GM19395 (cell line): ENCODE data around the gene NUDT4.

Experiments
- ATAC-seq: cut with Tn5 transposase; IDR thresholded peaks from one replicate; pipeline ENCODE4 v1.9.1; 2021; ENCODE audit warnings: mild to moderate bottlenecking, moderate library complexity; ENCODE audit not compliant: unreplicated experiment

The NUDT4 gene

DNA sequence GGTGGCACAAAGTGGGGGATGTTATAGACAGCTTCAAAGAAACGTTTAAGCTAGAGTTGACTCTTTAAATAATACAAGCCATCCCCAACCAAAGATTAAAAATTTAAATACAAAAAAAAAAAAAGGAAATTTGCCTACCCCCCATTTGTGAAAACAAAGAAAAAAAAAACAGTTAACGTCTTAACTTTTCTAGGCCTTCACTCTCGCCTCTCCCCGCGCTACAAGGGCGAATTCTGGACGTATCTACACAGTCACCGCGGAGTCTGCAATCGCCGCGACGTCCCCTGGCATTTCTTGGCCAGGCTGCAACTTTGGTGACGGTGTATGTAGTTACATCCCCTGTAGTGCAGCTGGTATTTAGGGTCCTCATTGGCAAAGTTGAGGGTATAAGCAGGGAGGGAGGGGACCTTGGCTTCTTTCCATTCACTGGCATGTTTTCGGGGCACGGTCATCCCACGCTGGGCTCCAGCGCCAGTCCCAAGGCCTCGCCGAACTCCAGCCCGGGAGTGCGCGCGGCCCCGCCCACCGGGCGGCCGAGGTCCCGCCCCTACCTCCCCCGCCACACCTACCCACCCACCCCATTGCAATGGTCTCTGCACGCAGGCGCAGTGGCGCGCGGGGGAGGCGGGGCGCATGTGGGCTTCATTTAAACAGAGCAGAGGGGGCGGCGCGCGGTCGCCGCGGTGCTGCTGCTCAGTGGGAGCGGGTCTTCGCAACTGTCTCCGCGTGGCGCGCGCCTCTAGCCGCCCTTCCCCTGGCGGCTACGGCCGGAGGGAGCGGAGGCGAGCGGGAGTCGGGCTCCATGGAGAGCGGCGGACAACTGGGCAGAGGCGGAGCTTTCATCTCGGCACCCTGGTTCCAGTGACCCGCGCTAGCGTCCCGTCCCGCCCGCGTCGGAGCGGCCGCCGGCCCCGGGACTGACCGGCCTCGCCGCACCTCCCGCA is at the start of gene NUDT4:
NUDT4 (plus strand) TSS at position 674 of the 944 bp plus-strand sequence. CDS start 398 bp downstream, outside the sequence.
- peak; percentile 63 for ATAC-seq

GRCh38 chr12:93333054-93333453 is 44.7 kb upstream of the NUDT4 start:
- ATAC-seq: no peak

DNA sequence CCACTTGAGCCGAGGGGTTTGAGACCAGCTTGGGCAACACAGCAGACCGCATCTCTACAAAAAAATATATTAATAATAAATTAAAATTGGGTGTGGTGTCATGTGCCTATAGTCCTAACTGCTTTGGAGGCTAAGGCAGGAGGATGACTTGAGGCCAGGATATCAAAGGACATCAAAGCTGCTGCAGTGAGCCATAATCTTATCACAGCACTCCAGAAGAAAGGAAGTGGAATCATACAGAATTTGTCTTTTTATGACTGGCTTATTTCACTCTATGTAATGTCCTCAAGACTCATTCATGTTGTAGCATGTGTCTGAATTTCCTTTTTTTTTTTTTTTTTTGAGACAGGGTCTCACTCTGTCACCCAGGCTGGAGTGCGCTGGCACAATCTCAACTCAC is 43.9 kb upstream of the NUDT4 start:
- ATAC-seq: no peak

DNA sequence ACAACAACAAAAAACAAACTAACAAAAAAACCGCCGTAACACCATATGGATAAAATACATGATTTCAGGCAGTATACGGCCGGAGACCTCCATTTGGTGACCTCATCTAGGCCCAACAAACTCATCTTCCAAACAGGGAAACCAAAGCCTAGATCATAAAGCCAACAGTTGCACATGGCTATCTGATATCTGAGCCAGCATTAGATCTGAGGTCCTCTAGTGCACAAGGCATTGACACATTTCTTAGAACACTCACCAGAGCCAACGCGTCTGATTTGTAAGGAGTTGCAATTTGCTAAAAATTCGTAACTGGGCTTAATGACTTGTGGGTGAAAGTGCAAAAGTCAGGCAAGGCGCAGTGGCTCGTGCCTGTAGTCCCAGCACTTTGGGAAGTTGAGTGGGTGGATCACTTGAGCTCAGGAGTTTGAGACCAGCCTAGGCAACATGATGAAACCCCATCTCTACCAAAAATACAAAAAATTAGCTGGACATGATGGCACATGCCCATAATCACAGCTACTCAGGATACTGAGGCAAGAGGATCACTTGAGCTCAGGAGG is 42.0 kb upstream of the NUDT4 start:
- no peak for ATAC-seq

GRCh38 chr12:93336291-93336741 is 41.4 kb upstream of the NUDT4 start:
- no peak for ATAC-seq

DNA sequence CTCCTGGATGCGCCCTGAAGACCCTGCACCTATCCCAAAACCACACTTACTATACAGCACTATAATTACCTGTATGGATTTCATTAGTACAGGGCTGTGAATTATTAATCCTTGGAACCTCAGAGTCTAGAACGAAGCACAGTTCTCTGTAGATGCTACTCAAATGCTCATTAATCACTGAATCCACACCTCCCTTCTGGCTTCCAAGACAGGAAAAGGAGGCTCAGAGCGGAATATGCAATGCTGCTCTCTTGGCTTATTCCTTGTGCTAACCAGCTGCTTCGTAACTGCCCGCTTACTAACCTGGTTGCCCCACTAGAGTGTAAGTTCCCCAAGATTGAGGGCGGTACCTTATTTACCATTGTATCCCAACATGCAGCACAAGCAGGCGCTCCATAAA is 39.1 kb upstream of the NUDT4 start:
- no peak for ATAC-seq

GRCh38 chr12:93339695-93340094 is 38.0 kb upstream of the NUDT4 start:
- no peak for ATAC-seq

DNA sequence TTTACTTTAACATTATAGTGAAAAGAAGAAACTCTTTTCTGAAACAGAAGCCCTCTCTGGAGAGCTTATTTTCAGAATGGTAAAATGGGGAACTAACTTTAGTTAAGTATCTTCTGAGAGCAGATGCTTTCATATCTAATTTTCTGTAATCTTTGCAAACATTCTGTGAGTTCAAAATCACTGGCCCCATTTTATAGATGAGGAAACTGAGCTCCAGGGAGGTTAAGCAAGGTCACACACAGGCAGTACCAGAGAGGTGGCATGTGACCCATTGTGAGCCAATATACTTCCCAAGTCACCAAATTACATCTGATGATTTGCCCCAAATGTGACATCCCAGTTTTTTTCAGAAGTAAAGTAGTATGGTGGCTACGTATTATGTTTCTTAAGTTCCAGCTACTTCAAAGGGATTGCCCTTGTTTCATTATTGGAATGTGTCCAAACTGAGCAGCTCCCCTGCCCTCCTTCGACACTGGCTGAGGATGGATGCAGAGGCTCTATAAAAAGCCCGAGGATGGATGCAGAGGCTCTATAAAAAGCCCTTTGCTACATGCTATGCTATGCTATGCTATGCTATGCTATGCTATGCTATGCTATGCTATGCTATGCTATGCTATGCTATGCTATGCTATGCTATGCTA is 36.2 kb upstream of the NUDT4 start:
- ATAC-seq: no peak

DNA sequence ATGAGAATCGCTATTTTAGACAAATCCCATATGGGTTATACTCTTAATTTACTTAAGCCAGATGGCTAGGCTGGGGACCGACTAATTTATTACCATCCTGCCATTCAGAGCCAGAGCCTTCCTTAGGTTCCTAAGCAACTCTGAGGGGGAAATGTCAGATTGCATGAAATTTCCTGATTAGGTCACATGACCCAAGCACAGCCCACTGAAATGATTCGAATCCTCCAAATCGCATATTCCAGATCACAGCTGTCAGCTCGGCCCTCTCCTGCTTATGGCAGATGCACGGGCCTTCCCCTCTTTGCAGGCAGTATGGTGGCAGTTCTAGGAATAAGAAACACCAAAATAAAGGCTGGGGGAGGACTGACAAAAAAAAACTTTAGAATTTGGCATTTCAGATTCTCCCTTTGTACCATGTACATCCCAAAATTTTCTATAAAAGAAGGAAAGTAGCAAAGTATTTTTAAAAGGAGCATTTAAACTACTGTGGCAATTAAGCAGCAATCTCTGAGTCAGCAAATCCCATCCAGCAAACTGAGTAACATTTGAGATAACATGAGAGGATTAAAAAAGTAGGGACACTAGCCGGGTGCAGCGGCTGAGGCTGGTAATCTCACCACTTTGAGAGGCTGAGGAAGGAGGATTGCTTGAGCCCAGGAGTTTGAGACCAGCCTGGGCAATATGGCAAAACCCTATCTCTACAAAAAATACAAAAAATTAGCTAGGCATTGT is 30.5 kb upstream of the NUDT4 start:
- ATAC-seq: no peak

GRCh38 chr12:93348575-93349435 is 28.9 kb upstream of the NUDT4 start:
- ATAC-seq: no peak

DNA sequence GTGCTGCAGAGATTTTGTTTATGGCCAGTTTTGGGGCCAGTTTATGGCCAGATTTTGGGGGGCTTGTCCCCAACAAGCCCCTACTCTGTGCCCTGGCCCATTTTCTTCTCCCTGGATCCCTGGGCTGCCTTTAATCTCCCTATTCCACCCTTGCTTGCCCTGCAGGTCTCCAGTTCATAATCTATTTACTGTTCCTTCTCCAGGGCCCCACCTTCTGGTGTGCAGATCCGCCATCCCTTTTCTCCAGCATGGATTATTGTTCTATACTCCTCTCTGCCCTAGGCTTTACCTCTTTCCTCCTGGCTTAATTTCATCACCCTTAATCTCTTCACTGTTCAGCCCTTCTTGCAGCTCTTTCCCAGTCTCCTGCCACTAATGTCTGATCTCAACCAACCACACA is 26.0 kb upstream of the NUDT4 start:
- ATAC-seq: no peak

DNA sequence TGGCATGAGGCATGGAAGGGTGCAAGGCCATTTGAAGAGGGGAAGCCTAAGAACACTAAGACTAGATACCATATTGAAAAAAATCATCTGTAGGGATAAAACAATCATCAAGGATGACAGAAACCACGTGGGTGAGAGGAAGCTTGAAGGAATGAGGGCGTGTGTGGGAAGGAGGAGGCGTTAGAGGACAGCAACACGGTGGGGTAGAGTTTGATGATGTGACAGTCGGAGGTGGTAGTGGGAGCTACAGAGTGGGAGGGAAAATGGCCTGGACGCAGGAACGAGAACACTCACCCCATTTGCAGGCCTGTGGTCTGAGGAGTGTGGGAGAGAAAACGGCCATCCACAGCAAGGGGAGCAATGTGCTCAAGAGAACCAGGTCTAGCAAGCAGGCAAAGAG is 25.4 kb upstream of the NUDT4 start:
- no peak for ATAC-seq

- no peak for ATAC-seq
Observed at GRCh38 chr12:93356214-93356613, 21.5 kb upstream of the NUDT4 start.

- peak; percentile 93 for ATAC-seq
Observed at GRCh38 chr12:93358058-93358457, 19.7 kb upstream of the NUDT4 start.

- no peak for ATAC-seq
Observed at GRCh38 chr12:93358821-93359220, 18.9 kb upstream of the NUDT4 start.

DNA sequence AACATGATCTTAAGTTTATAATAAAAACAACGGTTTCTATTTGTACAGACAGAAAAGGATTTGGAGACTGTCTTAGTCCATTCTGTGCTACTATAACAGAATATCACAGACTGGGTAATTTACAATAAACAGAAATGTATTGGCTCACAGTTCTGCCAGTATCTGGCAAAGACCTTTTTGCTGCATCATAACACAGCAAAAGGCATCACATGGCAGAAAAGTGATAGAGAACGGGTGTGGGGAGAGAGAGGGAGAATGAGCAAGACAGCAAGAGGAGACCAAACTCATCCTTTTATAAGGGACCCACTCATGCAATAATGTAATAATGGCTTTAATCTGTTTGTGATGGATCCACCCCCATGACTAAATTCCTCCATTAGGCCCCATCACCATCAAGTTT is 17.0 kb upstream of the NUDT4 start:
- no peak for ATAC-seq

- no peak for ATAC-seq
Observed at GRCh38 chr12:93361151-93361919, 16.4 kb upstream of the NUDT4 start.

GRCh38 chr12:93363841-93364297 is 13.9 kb upstream of the NUDT4 start:
- ATAC-seq: peak; percentile 90
